Astrocyte (in vitro differentiated cells and primary cell): ENCODE measurements around the gene RNF157.

Source experiments
- EZH2 ChIP-seq: IDR thresholded peaks from 2 replicates; pipeline ENCODE4 v1.6.1; 2012; ENCODE audit warnings: mild to moderate bottlenecking, low read length, inconsistent platforms; ENCODE audit not compliant: insufficient read depth
- TF ChIP-seq, protein P1 (sequence below): IDR thresholded peaks from 2 replicates; pipeline ENCODE4 v1.5.1; 2011; ENCODE audit warnings: low read depth, mild to moderate bottlenecking, inconsistent platforms, low read length, moderate library complexity; ENCODE audit not compliant: insufficient read depth

- TF ChIP-seq, protein P1, sequence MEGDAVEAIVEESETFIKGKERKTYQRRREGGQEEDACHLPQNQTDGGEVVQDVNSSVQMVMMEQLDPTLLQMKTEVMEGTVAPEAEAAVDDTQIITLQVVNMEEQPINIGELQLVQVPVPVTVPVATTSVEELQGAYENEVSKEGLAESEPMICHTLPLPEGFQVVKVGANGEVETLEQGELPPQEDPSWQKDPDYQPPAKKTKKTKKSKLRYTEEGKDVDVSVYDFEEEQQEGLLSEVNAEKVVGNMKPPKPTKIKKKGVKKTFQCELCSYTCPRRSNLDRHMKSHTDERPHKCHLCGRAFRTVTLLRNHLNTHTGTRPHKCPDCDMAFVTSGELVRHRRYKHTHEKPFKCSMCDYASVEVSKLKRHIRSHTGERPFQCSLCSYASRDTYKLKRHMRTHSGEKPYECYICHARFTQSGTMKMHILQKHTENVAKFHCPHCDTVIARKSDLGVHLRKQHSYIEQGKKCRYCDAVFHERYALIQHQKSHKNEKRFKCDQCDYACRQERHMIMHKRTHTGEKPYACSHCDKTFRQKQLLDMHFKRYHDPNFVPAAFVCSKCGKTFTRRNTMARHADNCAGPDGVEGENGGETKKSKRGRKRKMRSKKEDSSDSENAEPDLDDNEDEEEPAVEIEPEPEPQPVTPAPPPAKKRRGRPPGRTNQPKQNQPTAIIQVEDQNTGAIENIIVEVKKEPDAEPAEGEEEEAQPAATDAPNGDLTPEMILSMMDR = no peak
- no peak for TF ChIP-seq EZH2
These were observed 22.5 kb upstream of the RNF157 start for GRCh38 chr17:76262732-76263344.
